Fibroblast of the aortic adventitia (primary cell): ENCODE measurements around the gene SLAIN1. TPM values are rescaled to one million over a fixed set of nuclear protein-coding genes. Genes with fewer than 3 reads are reported as not detected.

Experiments
- DNase-seq: peaks from one replicate; pipeline ENCODE4 v3.0.0-alpha.2; 2010; ENCODE audit warnings: low read depth
- H3K4me3 ChIP-seq: 2 replicates; pipeline ENCODE4 v1.5.1; 2011; ENCODE audit warnings: low read depth, mild to moderate bottlenecking, control low read depth, low read length, moderate library complexity
- total RNA-seq: library from RNA; depleted of rRNA; stranded (reverse); fragments of >200 nt; gene quantifications from 2 replicates; pipeline ENCODE4 v1.2.3, GENCODE V29; 2012; ENCODE audit warnings: low replicate concordance
- TF ChIP-seq, protein P1 (sequence below): IDR thresholded peaks from 2 replicates; pipeline ENCODE4 v1.5.1; 2011; ENCODE audit warnings: mild to moderate bottlenecking, low read length, control low read depth, inconsistent platforms; ENCODE audit not compliant: insufficient read depth

SLAIN1 gene
- total RNA-seq, 1 donor = 0.72 TPM

DNA sequence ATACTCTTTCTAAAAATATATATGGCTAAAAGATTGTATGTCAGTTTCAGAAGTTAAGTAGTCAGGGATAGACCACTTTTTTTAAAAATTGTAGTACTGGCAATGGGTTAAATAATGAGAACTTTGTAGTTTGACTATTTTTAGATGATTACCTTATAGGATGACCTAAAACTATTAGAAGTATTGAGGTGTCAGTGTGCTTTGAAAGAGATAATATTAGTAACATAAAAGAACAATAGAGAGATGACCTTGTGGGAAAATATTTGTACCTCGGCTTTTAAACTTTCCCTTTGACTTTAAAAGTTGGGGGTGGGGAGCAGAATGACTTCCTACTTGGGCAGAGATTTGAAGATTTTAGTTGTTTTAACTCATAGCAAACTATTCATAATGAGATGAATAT is 48.3 kb downstream of the SLAIN1 start:
- no peak overlapping the region for H3K4me3 ChIP-seq
- TF ChIP-seq, protein P1, sequence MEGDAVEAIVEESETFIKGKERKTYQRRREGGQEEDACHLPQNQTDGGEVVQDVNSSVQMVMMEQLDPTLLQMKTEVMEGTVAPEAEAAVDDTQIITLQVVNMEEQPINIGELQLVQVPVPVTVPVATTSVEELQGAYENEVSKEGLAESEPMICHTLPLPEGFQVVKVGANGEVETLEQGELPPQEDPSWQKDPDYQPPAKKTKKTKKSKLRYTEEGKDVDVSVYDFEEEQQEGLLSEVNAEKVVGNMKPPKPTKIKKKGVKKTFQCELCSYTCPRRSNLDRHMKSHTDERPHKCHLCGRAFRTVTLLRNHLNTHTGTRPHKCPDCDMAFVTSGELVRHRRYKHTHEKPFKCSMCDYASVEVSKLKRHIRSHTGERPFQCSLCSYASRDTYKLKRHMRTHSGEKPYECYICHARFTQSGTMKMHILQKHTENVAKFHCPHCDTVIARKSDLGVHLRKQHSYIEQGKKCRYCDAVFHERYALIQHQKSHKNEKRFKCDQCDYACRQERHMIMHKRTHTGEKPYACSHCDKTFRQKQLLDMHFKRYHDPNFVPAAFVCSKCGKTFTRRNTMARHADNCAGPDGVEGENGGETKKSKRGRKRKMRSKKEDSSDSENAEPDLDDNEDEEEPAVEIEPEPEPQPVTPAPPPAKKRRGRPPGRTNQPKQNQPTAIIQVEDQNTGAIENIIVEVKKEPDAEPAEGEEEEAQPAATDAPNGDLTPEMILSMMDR = no peak
- no peak for DNase-seq

DNA sequence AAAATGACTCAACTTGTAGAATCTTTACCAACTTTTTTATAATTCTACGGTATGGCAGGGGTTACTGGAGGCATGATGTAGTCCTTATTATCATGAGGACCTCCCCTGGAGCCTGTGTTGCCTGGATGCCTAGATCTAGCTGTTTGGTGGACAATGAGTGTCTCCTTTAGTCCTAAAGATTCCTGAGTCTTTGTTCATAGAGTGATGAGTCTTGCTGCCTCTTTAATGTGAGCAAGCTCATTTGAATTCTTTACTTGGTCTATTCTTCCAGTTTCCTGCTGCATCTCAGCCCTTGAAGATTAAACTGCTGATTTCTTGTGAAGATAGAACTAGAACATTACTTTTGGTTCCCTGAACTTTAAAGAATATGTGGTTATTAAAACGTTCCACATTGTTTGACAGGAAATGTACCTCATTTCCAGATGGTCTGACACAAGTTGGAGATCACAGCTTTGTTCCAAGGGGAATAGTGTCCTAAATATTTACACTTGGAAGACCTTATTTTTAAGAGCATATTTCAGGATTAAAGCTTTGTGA is 51.9 kb downstream of the SLAIN1 start:
- TF ChIP-seq, protein P1 = no peak
- DNase-seq = no peak
- H3K4me3 ChIP-seq = no peak overlapping the region

DNA sequence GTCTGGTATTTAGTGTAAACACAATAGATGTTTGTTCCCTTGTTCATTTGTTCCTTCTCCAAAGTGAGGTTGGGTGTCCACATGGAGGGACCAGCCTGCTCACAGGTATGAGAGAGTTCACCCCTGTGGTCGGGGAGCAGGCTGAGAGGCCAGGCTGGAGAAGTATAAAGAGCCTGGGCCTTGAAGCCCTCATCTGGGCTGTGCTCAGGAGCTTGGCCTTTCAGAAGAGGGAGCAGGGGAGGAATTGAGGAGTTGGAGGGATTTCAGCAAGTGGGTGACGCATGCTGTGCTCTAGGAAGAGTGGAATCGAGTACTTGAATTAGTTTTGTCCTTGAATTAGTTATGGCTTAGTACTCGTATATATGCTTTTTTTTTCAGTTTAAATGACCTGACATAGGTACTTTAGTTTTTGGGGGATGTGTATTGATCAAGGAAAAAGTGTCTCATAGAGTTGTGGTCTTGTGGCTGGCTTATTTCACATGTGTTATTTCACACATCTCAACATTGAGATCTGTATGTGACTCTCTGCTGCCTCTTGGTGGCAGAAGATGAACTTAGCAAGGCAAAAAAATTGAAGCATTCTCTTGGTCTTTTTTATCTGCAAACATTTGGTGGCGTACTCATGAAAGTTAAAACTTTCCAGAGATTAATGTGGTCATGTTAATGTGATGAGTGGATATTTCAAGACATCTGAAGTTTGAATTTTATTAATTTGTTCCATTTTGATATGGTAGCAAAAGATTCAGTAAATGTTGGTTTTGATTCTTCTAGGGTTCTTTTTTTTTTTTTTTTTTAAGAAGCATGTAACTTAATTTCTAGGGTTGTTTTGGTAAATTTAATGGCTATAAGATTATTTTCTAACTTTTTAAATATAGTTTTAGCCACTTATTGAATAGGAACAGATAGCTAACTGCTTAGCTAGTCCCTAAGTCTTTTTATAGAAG is 54.3 kb downstream of the SLAIN1 start:
- TF ChIP-seq, protein P1 = peak; percentile 86
- H3K4me3 ChIP-seq = no peak overlapping the region
- peak; percentile 63 for DNase-seq

DNA sequence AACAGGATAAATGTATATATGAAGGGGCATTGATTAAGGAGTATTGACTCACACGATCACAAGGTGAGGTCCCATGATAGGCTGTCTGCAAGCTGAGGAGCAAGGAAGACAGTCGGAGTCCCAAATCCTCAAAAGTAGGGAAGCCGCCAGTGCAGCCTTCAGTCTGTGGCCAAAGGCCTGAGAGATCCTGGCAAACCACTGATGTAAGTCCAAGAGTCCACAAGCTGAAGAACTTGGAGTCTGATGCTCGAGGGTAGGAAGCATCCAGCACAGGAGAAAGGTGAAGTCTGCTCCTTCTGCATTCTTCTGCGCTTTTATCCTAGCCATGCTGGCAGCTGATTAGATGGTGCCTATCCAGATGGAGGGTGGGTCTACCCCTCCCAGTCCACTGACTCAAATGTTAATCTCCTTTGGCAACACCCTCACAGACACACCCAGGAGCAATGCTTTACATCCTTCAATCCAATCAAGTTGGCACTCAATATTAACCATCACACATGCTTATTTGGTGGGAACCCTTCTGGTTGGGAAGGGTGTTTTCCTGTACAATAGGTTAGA is 55.1 kb downstream of the SLAIN1 start:
- TF ChIP-seq, protein P1 = no peak
- DNase-seq = no peak
- H3K4me3 ChIP-seq = no peak overlapping the region

DNA sequence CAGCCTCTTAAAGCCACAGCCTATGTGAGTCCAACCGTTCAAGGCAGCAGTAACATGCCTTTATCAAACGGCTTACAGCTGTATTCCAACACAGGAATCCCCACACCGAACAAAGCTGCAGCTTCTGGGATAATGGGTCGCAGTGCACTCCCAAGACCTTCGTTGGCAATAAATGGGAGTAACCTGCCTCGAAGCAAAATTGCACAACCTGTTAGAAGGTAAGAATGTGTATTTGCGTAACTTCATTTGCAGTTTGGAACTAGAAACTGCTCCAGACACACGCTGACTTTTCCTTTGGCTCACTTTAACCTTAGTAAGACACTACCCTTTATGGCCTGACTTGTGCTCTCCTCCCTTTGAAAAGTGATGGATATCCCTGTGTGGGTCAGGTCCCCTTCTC is 63.4 kb downstream of the SLAIN1 start:
- TF ChIP-seq, protein P1 = no peak
- DNase-seq = no peak
- no peak overlapping the region for H3K4me3 ChIP-seq

DNA sequence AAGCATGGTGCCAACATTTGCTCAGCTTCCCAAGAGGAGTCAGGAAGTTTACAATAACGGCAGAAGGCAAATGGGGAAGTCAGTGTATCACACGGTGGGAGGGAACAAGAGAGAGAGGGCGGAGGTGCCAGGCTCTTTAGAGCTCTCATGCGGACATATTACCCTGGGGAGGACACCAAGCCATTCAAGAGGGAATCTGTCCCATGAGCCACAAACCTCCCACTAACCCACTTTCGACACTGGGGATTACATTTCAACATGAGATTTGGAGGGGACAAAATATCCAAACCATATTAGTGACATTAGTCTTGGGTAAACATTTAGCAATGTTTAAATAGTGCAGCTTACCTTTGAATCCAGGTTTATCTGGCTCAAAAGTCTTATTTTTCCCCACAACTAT is 69.9 kb downstream of the SLAIN1 start:
- H3K4me3 ChIP-seq = no peak overlapping the region
- DNase-seq = no peak
- TF ChIP-seq, protein P1 = no peak
